A673 (cell line): Measurements from ENCODE around the gene DNAH9. TPM values are rescaled to one million over a fixed set of nuclear protein-coding genes. Genes with fewer than 3 reads are reported as not detected.
"Not testable (repeated sequence)": the region's sequence is repeated elsewhere in the genome, so short reads cannot be mapped to it uniquely, and the experiment has no call there.

Experiments
- BruUV-seq: library from RNA; stranded (reverse); fragments of 400-500 nt; replicated peaks from 2 replicates; lab custom pipeline; 2021; lab: Mats Ljungman, UMichigan
- CTCF ChIA-PET: fragments of 300-600 bp; sonication (Branson Sonifier 250); formaldehyde crosslinking; loops from one replicate; lab custom pipeline; 2022; ENCODE audit warnings: antibody characterized with exemption; lab: Charles Lee
- POLR2A ChIA-PET: fragments of 300-600 bp; sonication (Branson Sonifier 250); formaldehyde crosslinking; loops from one replicate; lab custom pipeline; 2022; ENCODE audit warnings: antibody characterized with exemption; ENCODE audit not compliant: low non-redundant PET; lab: Charles Lee
- DNase-seq: peaks from one replicate; pipeline ENCODE4 v3.0.0-alpha.2; 2015; ENCODE audit warnings: low spot score
- H3K27ac ChIP-seq: fragments of 200-600 bp; sonication (generic); 2 replicates; pipeline ENCODE4 v1.5.1; 2016; ENCODE audit warnings: mixed run types, low read depth, mild to moderate bottlenecking, mixed read lengths, antibody characterized with exemption, low read length; ENCODE audit not compliant: poor library complexity, severe bottlenecking
- H3K27me3 ChIP-seq: fragments of 200-600 bp; sonication (generic); replicated peaks from 2 replicates; pipeline ENCODE4 v1.6.1; 2017; ENCODE audit warnings: mixed run types, low read depth, mild to moderate bottlenecking, mixed read lengths, antibody characterized with exemption, low read length; ENCODE audit not compliant: insufficient read depth, poor library complexity
- H3K36me3 ChIP-seq: fragments of 200-600 bp; sonication (generic); 2 replicates; pipeline ENCODE4 v1.6.1; 2016; ENCODE audit warnings: mixed run types, mild to moderate bottlenecking, mixed read lengths, antibody characterized with exemption, low read length; ENCODE audit not compliant: insufficient read depth, poor library complexity, severe bottlenecking
- H3K4me1 ChIP-seq: fragments of 200-600 bp; sonication (generic); 2 replicates; pipeline ENCODE4 v1.6.1; 2017; ENCODE audit warnings: mixed run types, mild to moderate bottlenecking, mixed read lengths, antibody characterized with exemption, low read length; ENCODE audit not compliant: insufficient read depth, poor library complexity, severe bottlenecking
- H3K4me3 ChIP-seq: fragments of 200-600 bp; sonication (generic); 2 replicates; pipeline ENCODE4 v1.5.1; 2016; ENCODE audit warnings: low read depth, mixed run types, mild to moderate bottlenecking, mixed read lengths, low read length; ENCODE audit not compliant: poor library complexity, severe bottlenecking
- H3K9me3 ChIP-seq: fragments of 200-600 bp; sonication (generic); 2 replicates; pipeline ENCODE4 v1.6.1; 2016; ENCODE audit warnings: mixed run types, low read depth, mild to moderate bottlenecking, mixed read lengths, antibody characterized with exemption, low read length; ENCODE audit not compliant: poor library complexity, severe bottlenecking
- CTCF ChIP-seq: fragments of 300-800, 200-600 bp; sonication (generic); conservative IDR thresholded peaks from 2 replicates; pipeline ENCODE4 v1.5.1; 2017; ENCODE audit warnings: low read depth, mild to moderate bottlenecking, antibody characterized with exemption, low read length, moderate library complexity, mixed read lengths
- EZH2 ChIP-seq: fragments of 200-600 bp; sonication (generic); IDR thresholded peaks from 2 replicates; pipeline ENCODE4 v1.6.1; 2017; ENCODE audit warnings: borderline replicate concordance, low read depth, mild to moderate bottlenecking, mixed read lengths, antibody characterized with exemption, low read length; ENCODE audit not compliant: poor library complexity, severe bottlenecking
- intact Hi-C: fragments of 100-400 bp; cut with micrococcal nuclease; formaldehyde crosslinking; loops from one replicate; pipeline ENCODE4 v1.10.0; 2022; ENCODE audit not compliant: unreplicated experiment
- total RNA-seq: library from RNA; stranded (reverse); gene quantifications from 2 replicates; pipeline ENCODE4 v1.2.3, GENCODE V29; 2021

Gene DNAH9
- total RNA-seq, 1 experiment from 2014 or later, result 6.6 TPM

DNA sequence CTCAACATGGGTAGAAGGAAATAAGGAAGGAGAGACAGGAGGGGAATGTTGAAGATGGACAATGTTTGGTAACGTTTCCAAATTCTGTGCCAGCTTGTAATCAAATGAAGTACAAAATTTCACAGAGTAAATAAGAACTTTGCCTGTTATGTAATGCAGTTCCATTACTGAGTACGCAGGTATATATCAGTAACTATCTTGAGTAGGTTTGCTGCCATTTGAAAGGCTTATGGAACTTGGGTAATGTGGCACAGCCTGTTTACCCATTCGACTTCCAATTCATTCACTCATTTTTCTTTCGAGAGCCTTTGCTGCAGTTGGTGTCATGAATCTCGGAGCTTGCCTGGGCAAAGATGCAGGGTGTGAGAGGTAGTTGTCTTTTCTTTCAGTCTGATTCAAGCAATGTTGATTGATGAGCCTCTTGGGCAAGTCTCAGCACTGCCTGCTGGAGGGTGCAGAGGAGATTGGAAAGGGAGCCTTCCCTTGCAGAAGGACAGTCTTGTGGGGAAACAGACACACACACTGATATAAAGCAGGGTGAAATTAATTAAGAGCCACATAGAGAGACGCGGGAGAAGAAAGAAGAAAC, 345.6 kb downstream of the DNAH9 start:
- no peak for TF ChIP-seq CTCF
- TF ChIP-seq EZH2, result no peak
- DNase-seq, result no peak
- ChIA-PET CTCF (no interaction called here), POLR2A (no interaction called here)
- Histone ChIP-seq H3K27me3 (no peaks in the 10 kb centered on the region), H3K4me1 (no peaks in the 10 kb centered on the region), H3K9me3 (no peaks in the 10 kb centered on the region), H3K4me3 (no peak overlapping the region), H3K36me3 (no peaks in the 10 kb centered on the region), H3K27ac (no peak overlapping the region)
- BruUV-seq, result no TSS peak
- intact Hi-C loops, result no loop called here

GRCh38 chr17:11944587-11944986, 346.3 kb downstream of the DNAH9 start:
- TF ChIP-seq CTCF, result no peak
- TF ChIP-seq EZH2, result no peak
- no TSS peak for BruUV-seq
- Histone ChIP-seq H3K36me3 (no peaks in the 10 kb centered on the region), H3K4me1 (no peaks in the 10 kb centered on the region), H3K9me3 (no peaks in the 10 kb centered on the region), H3K4me3 (no peak overlapping the region), H3K27ac (no peak overlapping the region), H3K27me3 (no peaks in the 10 kb centered on the region)
- no peak for DNase-seq
- intact Hi-C loops, result no loop called here
- POLR2A ChIA-PET, result no interaction called here
- CTCF ChIA-PET, result interaction anchor here (0.7 kb wide), 1 partner anchor 174 kb away, joined by 3 read pairs; no protein-coding TSS in a partner anchor

DNA sequence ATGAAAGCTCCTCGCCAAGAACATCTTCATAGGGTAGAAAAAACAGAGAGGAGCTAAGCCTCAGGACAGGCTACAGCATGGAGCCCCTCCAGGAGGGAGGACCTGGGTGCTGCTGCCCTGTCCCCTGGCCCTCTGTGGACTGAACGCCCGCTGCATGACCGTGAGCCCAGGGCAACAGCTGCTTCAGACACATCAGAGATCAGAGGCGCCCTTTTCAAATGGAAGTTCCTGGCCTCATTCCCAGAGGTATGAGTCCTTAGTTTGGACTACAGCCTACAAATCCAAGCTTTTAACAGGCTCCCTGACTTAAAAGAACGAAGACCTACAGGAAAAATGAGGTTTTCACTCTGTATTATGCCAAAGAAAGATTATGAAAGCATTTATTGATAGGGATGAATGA, 350.5 kb downstream of the DNAH9 start:
- intact Hi-C loops, result no loop called here
- Histone ChIP-seq H3K9me3 (peaks cover 3% of the 10 kb centered on the region), H3K27ac (no peak overlapping the region), H3K27me3 (no peaks in the 10 kb centered on the region), H3K36me3 (no peaks in the 10 kb centered on the region), H3K4me1 (no peaks in the 10 kb centered on the region), H3K4me3 (no peak overlapping the region)
- ChIA-PET CTCF (no interaction called here), POLR2A (no interaction called here)
- no peak for DNase-seq
- no peak for TF ChIP-seq CTCF
- TF ChIP-seq EZH2, result no peak
- BruUV-seq, result no TSS peak

GRCh38 chr17:11949571-11949970, 351.3 kb downstream of the DNAH9 start:
- H3K36me3 ChIP-seq, H3K9me3 ChIP-seq, CTCF ChIA-PET, H3K4me3 ChIP-seq, H3K4me1 ChIP-seq, POLR2A ChIA-PET, DNase-seq, H3K27me3 ChIP-seq, H3K27ac ChIP-seq, BruUV-seq, intact Hi-C loops: not testable (repeated sequence)
